GM19397 (cell line): ENCODE data around the gene FASTK.

ENCODE experiments used
- ATAC-seq: cut with Tn5 transposase; IDR thresholded peaks from one replicate; pipeline ENCODE4 v1.9.1; 2021; ENCODE audit warnings: mild to moderate bottlenecking, moderate library complexity; ENCODE audit not compliant: unreplicated experiment

FASTK gene

GRCh38 chr7:151083071-151083823 lies 2.6 kb upstream of the FASTK start, which contains the start of gene TMUB1:
Gene TMUB1, minus strand, starts transcription at chr7:151083493. Its CDS starts 930 bp downstream, at chr7:151082563.
- ATAC-seq, result peak; percentile 43

- ATAC-seq, result no peak
Measured at GRCh38 chr7:151082141-151083070, 1.8 kb upstream of the FASTK start.

- no peak for ATAC-seq
Measured at GRCh38 chr7:151081170-151082101, 827 bp upstream of the FASTK start.

GRCh38 chr7:151080067-151080521 lies 515 bp downstream of the FASTK start:
- peak; percentile 4 for ATAC-seq

- ATAC-seq, result no peak
Measured at GRCh38 chr7:151079199-151079910, 1.3 kb downstream of the FASTK start.

GRCh38 chr7:151078233-151079040 lies 2.2 kb downstream of the FASTK start:
- no peak for ATAC-seq

- no peak for ATAC-seq
Measured at GRCh38 chr7:151077705-151078232, 2.8 kb downstream of the FASTK start.

GRCh38 chr7:151076863-151077704 lies 3.5 kb downstream of the FASTK start:
- no peak for ATAC-seq

GRCh38 chr7:151075978-151076426 lies 4.6 kb downstream of the FASTK start:
- no peak for ATAC-seq

- no peak for ATAC-seq
Measured at GRCh38 chr7:151075662-151075971, 5.0 kb downstream of the FASTK start.

- no peak for ATAC-seq
Measured at GRCh38 chr7:151074817-151075661, 5.6 kb downstream of the FASTK start.

- ATAC-seq, result no peak
Measured at GRCh38 chr7:151073990-151074389, 6.6 kb downstream of the FASTK start.

GRCh38 chr7:151071032-151071866 lies 9.4 kb downstream of the FASTK start:
- ATAC-seq, result no peak

GRCh38 chr7:151070574-151070960 lies 10.0 kb downstream of the FASTK start:
- no peak for ATAC-seq

- ATAC-seq, result no peak
Measured at GRCh38 chr7:151069841-151070573, 10.6 kb downstream of the FASTK start.
